Calu3 (cell line): ENCODE data around the gene COL13A1. TPM values are rescaled to one million over a fixed set of nuclear protein-coding genes. Genes with fewer than 3 reads are reported as not detected.

Source experiments
- BruUV-seq: library from RNA; stranded (reverse); fragments of 400-500 nt; replicated peaks from 2 replicates; lab custom pipeline; 2021; lab: Mats Ljungman, UMichigan
- CTCF ChIA-PET: fragments of 300-600 bp; sonication (Branson Sonifier 250); formaldehyde crosslinking; loops from one replicate; lab custom pipeline; 2022; ENCODE audit warnings: antibody characterized with exemption; lab: Charles Lee
- DNase-seq: peaks from one replicate; pipeline ENCODE4 v3.0.0; 2022
- H3K27ac Mint-ChIP-seq: one replicate; pipeline ENCODE4 v1.8.0; 2022; ENCODE audit warnings: mixed read lengths; ENCODE audit not compliant: unreplicated experiment
- H3K27me3 Mint-ChIP-seq: one replicate; pipeline ENCODE4 v1.8.0; 2022; ENCODE audit warnings: mixed read lengths; ENCODE audit not compliant: unreplicated experiment
- H3K36me3 Mint-ChIP-seq: one replicate; pipeline ENCODE4 v1.8.0; 2022; ENCODE audit warnings: mild to moderate bottlenecking, moderate library complexity, mixed read lengths; ENCODE audit not compliant: insufficient read depth, unreplicated experiment
- H3K4me1 Mint-ChIP-seq: one replicate; pipeline ENCODE4 v1.8.0; 2022; ENCODE audit warnings: mild to moderate bottlenecking, low read depth, mixed read lengths; ENCODE audit not compliant: unreplicated experiment
- H3K4me3 Mint-ChIP-seq: one replicate; pipeline ENCODE4 v1.8.0; 2022; ENCODE audit warnings: mild to moderate bottlenecking, low read depth, moderate library complexity, mixed read lengths; ENCODE audit not compliant: unreplicated experiment
- H3K9me3 Mint-ChIP-seq: one replicate; pipeline ENCODE4 v1.8.0; 2022; ENCODE audit warnings: low read depth, mixed read lengths; ENCODE audit not compliant: unreplicated experiment
- CTCF ChIP-seq: fragments of 200-600 bp; IDR thresholded peaks from one replicate; pipeline ENCODE4 v1.8.0; 2022; ENCODE audit warnings: antibody characterized with exemption; ENCODE audit not compliant: unreplicated experiment
- intact Hi-C: fragments of 100-400 bp; cut with micrococcal nuclease; formaldehyde crosslinking; loops from one replicate; pipeline ENCODE4 v1.10.0; 2022; ENCODE audit not compliant: unreplicated experiment
- total RNA-seq: library from RNA; stranded (reverse); gene quantifications from 2 replicates; pipeline ENCODE4 v1.2.3, GENCODE V29; 2022

Gene COL13A1
- total RNA-seq, 1 experiment from 2014 or later = 0.24 TPM

- TF ChIP-seq CTCF = no peak
- peaks cover 8% of the 10 kb centered on the region for H3K4me1 Mint-ChIP-seq
- peaks cover 48% of the 10 kb centered on the region for H3K27me3 Mint-ChIP-seq
- peak; percentile 35 for DNase-seq
- CTCF ChIA-PET = interaction anchor here (1.1 to 1.7 kb wide), 2 partner anchors 10 to 11 kb away, joined by 3 to 6 read pairs; no protein-coding TSS in a partner anchor
- intact Hi-C loops = no loop called here
- no peak overlapping the region for H3K4me3 Mint-ChIP-seq
- no peaks in the 10 kb centered on the region for H3K36me3 Mint-ChIP-seq
- no peaks in the 10 kb centered on the region for H3K9me3 Mint-ChIP-seq
- no peak overlapping the region for H3K27ac Mint-ChIP-seq
- no TSS peak for BruUV-seq
These were observed 44.0 kb upstream of the COL13A1 start for GRCh38 chr10:69757553-69758309.

GRCh38 chr10:69758310-69758728, 43.4 kb upstream of the COL13A1 start:
- H3K36me3 Mint-ChIP-seq = no peaks in the 10 kb centered on the region
- peaks cover 8% of the 10 kb centered on the region for H3K4me1 Mint-ChIP-seq
- DNase-seq = no peak
- H3K4me3 Mint-ChIP-seq = no peak overlapping the region
- peaks cover 48% of the 10 kb centered on the region for H3K27me3 Mint-ChIP-seq
- intact Hi-C loops = no loop called here
- H3K9me3 Mint-ChIP-seq = no peaks in the 10 kb centered on the region
- no peak overlapping the region for H3K27ac Mint-ChIP-seq
- TF ChIP-seq CTCF = no peak
- no TSS peak for BruUV-seq
- CTCF ChIA-PET = interaction anchor here (1.1 to 1.7 kb wide), 2 partner anchors 9 to 11 kb away, joined by 3 to 6 read pairs; no protein-coding TSS in a partner anchor

- Mint-ChIP-seq H3K27me3 (peaks cover 50% of the 10 kb centered on the region), H3K4me1 (peaks cover 8% of the 10 kb centered on the region), H3K27ac (no peak overlapping the region), H3K36me3 (no peaks in the 10 kb centered on the region), H3K4me3 (no peak overlapping the region), H3K9me3 (no peaks in the 10 kb centered on the region)
- no peak for DNase-seq
- no peak for TF ChIP-seq CTCF
- CTCF ChIA-PET = no interaction called here
- no TSS peak for BruUV-seq
- intact Hi-C loops = no loop called here
These were observed 42.1 kb upstream of the COL13A1 start for GRCh38 chr10:69759641-69760040.

GRCh38 chr10:69760072-69760471, 41.6 kb upstream of the COL13A1 start:
- Mint-ChIP-seq H3K4me3 (no peak overlapping the region), H3K36me3 (no peaks in the 10 kb centered on the region), H3K9me3 (no peaks in the 10 kb centered on the region), H3K4me1 (peaks cover 8% of the 10 kb centered on the region), H3K27me3 (peaks cover 50% of the 10 kb centered on the region), H3K27ac (no peak overlapping the region)
- no TSS peak for BruUV-seq
- no peak for TF ChIP-seq CTCF
- DNase-seq = no peak
- intact Hi-C loops = no loop called here
- CTCF ChIA-PET = no interaction called here
